Ishikawa (cell line): ENCODE measurements around the gene OTOP2.

ENCODE experiments used
- CEBPB ChIP-seq: IDR thresholded peaks from 2 replicates; pipeline ENCODE4 v1.6.1; 2012
- CREB1 ChIP-seq: IDR thresholded peaks from 2 replicates; pipeline ENCODE4 v1.6.1; 2012; ENCODE audit warnings: low read depth
- EGR1 ChIP-seq: IDR thresholded peaks from 2 replicates; pipeline ENCODE4 v1.6.1; 2012
- EP300 ChIP-seq: IDR thresholded peaks from 2 replicates; pipeline ENCODE4 v1.6.1; 2012; ENCODE audit warnings: borderline replicate concordance
- FOXM1 ChIP-seq: IDR thresholded peaks from 2 replicates; pipeline ENCODE4 v1.6.1; 2012; ENCODE audit warnings: low read depth, borderline replicate concordance
- MAX ChIP-seq: IDR thresholded peaks from 2 replicates; pipeline ENCODE4 v1.6.1; 2012
- NFIC ChIP-seq: IDR thresholded peaks from 2 replicates; pipeline ENCODE4 v1.6.1; 2012
- RAD21 ChIP-seq: IDR thresholded peaks from 2 replicates; pipeline ENCODE4 v1.6.1; 2012; ENCODE audit warnings: low read depth
- TAF1 ChIP-seq: IDR thresholded peaks from 2 replicates; pipeline ENCODE4 v1.6.1; 2012; ENCODE audit warnings: low read depth, mild to moderate bottlenecking
- TCF12 ChIP-seq: IDR thresholded peaks from 2 replicates; pipeline ENCODE4 v1.6.1; 2012; ENCODE audit warnings: low read depth
- TEAD4 ChIP-seq: IDR thresholded peaks from 2 replicates; pipeline ENCODE4 v1.6.1; 2012
- YY1 ChIP-seq: IDR thresholded peaks from 2 replicates; pipeline ENCODE4 v1.6.1; 2012; ENCODE audit warnings: low read depth
- ZBTB7A ChIP-seq: IDR thresholded peaks from 2 replicates; pipeline ENCODE4 v1.6.1; 2012; ENCODE audit warnings: low read depth
- TF ChIP-seq, protein P1 (sequence below): IDR thresholded peaks from 2 replicates; pipeline ENCODE4 v1.6.1; 2012; ENCODE audit warnings: low read depth, mild to moderate bottlenecking
- TF ChIP-seq, protein P2 (sequence below): IDR thresholded peaks from 2 replicates; pipeline ENCODE4 v1.6.1; 2012

OTOP2 gene

GRCh38 chr17:74921026-74921681 is 2.9 kb upstream of the OTOP2 start:
- TF ChIP-seq FOXM1 (no peak), YY1 (no peak), EP300 (no peak), TEAD4 (no peak), NFIC (no peak), CREB1 (no peak), CEBPB (no peak), TCF12 (no peak), EGR1 (no peak), RAD21 (no peak), MAX (no peak), ZBTB7A (no peak), TAF1 (no peak)
- TF ChIP-seq, protein P1, sequence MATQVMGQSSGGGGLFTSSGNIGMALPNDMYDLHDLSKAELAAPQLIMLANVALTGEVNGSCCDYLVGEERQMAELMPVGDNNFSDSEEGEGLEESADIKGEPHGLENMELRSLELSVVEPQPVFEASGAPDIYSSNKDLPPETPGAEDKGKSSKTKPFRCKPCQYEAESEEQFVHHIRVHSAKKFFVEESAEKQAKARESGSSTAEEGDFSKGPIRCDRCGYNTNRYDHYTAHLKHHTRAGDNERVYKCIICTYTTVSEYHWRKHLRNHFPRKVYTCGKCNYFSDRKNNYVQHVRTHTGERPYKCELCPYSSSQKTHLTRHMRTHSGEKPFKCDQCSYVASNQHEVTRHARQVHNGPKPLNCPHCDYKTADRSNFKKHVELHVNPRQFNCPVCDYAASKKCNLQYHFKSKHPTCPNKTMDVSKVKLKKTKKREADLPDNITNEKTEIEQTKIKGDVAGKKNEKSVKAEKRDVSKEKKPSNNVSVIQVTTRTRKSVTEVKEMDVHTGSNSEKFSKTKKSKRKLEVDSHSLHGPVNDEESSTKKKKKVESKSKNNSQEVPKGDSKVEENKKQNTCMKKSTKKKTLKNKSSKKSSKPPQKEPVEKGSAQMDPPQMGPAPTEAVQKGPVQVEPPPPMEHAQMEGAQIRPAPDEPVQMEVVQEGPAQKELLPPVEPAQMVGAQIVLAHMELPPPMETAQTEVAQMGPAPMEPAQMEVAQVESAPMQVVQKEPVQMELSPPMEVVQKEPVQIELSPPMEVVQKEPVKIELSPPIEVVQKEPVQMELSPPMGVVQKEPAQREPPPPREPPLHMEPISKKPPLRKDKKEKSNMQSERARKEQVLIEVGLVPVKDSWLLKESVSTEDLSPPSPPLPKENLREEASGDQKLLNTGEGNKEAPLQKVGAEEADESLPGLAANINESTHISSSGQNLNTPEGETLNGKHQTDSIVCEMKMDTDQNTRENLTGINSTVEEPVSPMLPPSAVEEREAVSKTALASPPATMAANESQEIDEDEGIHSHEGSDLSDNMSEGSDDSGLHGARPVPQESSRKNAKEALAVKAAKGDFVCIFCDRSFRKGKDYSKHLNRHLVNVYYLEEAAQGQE: no peak
- TF ChIP-seq, protein P2, sequence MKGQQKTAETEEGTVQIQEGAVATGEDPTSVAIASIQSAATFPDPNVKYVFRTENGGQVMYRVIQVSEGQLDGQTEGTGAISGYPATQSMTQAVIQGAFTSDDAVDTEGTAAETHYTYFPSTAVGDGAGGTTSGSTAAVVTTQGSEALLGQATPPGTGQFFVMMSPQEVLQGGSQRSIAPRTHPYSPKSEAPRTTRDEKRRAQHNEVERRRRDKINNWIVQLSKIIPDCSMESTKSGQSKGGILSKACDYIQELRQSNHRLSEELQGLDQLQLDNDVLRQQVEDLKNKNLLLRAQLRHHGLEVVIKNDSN: no peak

GRCh38 chr17:74921769-74922168 is 2.3 kb upstream of the OTOP2 start:
- no peak for TF ChIP-seq NFIC
- no peak for TF ChIP-seq YY1

GRCh38 chr17:74922172-74922571 is 1.9 kb upstream of the OTOP2 start:
- TF ChIP-seq TCF12 (no peak), NFIC (no peak), CEBPB (no peak), EP300 (no peak), FOXM1 (no peak), YY1 (no peak), TAF1 (no peak), RAD21 (no peak), CREB1 (no peak), TEAD4 (no peak), EGR1 (no peak), ZBTB7A (no peak), MAX (no peak)
- TF ChIP-seq, protein P1: no peak
- TF ChIP-seq, protein P2: no peak

GRCh38 chr17:74922694-74923537 is 1.2 kb upstream of the OTOP2 start, which contains the start of gene USH1G:
TSS of gene USH1G (minus strand) at chr17:74923255. CDS start at chr17:74923073, 182 bp downstream.
- TF ChIP-seq CEBPB (no peak), TCF12 (no peak), TAF1 (peak; percentile 26; the same call in 1 of the 2 replicates), YY1 (0 out of 2 replicates have a peak, but pooled peaks have one; percentile 28), EGR1 (peak; percentile 83)
- TF ChIP-seq, protein P1: no peak
